CD4-positive, alpha-beta T cell treated with Interleukin-17A for 4 hours (primary cell): ENCODE data around the gene RGS6.

ENCODE experiments used
- DNase-seq: peaks from one replicate; pipeline ENCODE4 v3.0.0-alpha.2; 2020; ENCODE audit warnings: mixed read lengths

RGS6 gene

DNA sequence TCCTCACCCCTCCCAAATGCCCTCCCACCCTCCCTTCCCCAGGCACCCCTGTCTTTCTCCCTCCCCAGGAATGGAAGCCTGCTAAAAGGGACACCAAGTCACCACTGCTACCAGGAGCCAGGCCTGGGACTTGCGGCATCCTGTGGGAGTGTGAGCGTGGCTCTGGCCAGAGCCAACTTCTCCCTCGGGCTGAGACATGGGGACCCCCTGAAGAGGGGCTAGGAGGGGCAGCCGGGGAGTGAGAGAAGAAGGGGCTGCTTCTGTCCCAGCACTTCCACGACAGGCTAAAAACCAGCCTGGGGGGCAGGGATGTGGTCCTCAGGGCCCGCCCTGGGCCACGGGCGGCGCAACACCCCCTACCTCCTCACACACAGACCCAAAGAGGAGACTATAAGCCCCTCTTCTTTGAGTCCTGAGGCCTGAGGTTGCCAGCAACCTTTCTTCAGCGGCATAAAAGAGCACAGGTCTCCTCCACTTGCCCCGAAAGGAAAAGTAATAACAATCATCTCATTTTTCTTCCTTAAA lies 682.7 kb downstream of the RGS6 start:
- DNase-seq = no peak

DNA sequence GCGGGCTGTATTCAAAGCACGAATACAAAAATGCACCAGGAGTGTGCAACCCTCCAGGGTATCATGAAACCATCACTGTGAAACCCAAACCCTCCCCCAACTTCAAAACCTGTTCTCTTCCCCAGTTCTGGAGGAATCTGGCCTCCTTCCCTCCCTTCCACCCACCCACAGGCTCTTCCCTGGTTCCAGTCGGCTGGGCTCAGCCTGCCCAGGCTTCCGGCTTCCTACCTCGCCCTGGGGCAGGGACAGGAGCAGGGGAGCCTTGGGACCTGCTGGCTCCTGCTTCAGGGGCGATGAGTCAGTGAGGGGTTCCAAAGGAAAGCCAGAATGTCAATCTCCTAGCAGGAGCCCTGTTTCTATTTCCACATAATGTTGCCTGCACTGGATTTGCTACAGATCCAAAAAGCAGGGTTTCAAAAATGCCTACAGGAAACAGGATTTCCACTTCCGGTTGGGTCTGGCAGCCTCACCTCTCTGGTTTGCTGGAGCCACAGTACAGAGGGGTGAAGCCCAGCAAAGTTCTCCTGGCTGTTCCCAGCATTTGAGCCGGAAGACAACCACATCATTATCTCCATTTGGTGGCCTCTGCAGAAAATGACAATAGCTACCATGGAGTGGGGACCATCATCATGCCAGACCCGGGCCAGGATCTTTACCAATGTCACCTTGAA lies 683.4 kb downstream of the RGS6 start:
- DNase-seq = no peak
